Measurements from ENCODE around the gene RAMP1.
A peak's percentile ranks its signal among the peaks of the same experiment; 100 is the strongest.
"Not testable (repeated sequence)": the region's sequence is repeated elsewhere in the genome, so short reads cannot be mapped to it uniquely, and the experiment has no call there.

RAMP1 gene

DNA sequence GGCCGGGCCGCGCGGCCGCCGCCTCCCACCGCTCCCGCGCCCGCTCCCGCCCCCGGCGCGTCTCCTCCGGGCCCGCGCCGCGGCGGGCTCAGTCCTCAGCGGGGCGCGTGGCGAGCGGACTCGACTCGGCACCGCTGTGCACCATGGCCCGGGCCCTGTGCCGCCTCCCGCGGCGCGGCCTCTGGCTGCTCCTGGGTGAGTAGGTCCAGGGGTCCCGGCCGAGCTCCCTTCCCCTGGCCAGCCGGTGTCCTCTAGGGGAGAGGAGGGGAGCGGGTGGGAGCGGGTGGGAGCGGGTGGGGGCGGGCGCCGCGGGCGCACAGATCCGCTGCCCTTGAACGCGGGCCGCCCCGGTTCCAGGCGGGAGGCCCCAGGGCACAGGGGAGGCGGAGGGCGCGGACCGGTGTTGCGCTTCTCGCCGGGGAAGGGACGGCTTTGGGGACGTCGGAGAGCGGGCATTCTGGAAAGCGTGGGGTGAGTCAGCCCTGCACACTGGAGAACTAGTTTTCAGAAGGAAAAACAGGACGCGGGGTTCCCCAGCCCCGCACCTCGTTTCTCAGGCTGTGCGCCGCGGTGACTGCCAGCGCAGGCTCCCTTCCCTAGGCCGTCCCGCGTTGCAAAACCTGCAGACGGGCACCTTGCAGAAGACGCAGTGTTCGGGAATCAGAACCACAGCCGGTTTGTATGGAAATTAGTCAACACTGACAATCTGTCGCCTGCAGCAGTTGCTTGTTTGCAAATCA, at the start of gene RAMP1:
RAMP1 (plus strand) TSS at position 91 of the 740 bp plus-strand sequence; CDS start at position 144, 53 bp downstream.
- DNase-seq (ENCODE audit: insufficient read length, low spot score): no peak
- no peak for FAIRE-seq

DNA sequence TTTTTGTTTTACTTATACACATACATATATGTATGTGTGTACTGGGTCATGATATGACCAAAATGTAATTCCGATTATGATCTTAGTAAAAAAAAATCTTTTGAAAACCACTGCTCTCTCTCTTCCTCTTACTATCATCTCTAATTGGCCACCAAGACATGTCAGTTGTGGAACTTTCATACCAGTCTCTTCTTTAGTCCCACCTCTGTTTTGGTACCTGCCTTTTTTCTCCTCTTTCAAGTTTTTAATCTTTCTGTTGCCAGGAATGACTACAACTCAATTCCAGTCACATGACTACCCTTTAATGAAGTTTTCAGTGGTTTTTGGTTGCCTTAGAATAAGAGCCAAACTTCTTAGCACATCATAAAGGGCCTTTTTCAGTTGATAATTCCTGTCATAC, 43.8 kb upstream of the RAMP1 start:
- FAIRE-seq (no peak), DNase-seq (ENCODE audit: insufficient read length, low spot score) (no peak)

GRCh38 chr2:237816531-237816930, 42.9 kb upstream of the RAMP1 start:
- DNase-seq (ENCODE audit: insufficient read length, low spot score): no peak
- no peak for FAIRE-seq

GRCh38 chr2:237818066-237818473, 41.4 kb upstream of the RAMP1 start:
- no peak for DNase-seq (ENCODE audit: insufficient read length, low spot score)
- no peak for FAIRE-seq

DNA sequence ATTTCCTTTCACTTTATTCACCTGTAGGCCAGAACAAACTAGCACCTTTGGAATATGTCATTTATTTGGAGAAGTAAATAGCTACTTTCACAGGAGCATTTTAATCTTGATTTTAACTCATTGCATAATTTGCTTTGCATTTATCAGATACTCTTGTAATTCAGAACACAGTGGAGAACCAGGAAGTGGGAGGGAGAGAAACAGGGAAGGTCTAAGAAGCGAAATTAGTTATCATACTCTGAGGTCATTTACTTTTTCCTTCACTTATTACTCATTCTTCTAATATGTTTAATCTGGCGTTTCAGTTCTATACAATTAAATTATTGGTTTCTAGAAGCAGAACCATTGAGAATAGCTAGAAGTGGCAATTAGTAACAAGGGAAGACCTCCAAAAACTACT, 40.2 kb upstream of the RAMP1 start:
- FAIRE-seq: no peak
- no peak for DNase-seq (ENCODE audit: insufficient read length, low spot score)

GRCh38 chr2:237820421-237820820, 39.0 kb upstream of the RAMP1 start:
- DNase-seq (ENCODE audit: insufficient read length, low spot score) (no peak), FAIRE-seq (no peak)

DNA sequence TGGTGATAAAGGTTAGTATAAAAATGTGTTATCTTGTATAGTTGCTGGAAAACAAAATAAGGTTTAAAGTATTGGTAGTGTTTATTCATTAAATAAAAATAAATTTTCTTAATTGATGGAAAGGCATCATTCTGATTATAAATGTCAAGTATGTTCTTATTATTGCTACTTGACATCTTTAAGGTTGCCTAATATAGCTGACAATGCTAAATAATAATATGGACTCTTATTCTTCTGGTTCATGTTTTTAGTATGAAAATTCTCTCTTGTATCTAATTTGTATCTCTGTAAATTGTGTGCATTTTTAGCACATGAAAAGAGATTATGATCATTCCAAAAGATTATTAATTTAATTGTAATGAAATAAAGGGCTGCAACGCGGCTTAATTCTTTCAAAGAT, 35.9 kb upstream of the RAMP1 start:
- FAIRE-seq: no peak
- no peak for DNase-seq (ENCODE audit: insufficient read length, low spot score)

DNA sequence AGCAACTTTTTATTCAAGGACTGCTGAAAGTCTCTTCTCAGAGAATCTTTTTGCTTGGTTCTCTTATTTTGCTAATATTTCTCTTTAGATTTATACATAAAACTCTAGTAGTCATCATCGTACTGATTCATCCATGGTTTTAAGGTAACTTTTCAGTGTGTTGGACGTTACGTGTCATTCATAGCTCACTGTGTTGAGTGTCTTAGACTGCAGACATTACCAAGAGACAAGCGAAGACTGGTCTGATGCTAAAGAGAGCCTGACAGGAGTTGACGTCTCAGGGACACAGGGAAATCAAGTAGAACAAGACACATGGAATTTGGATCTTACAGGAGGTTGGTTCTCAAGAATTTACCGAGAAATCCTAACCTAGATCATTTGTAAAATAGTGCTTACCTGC, 35.3 kb upstream of the RAMP1 start:
- DNase-seq (ENCODE audit: insufficient read length, low spot score): no peak
- FAIRE-seq: no peak

DNA sequence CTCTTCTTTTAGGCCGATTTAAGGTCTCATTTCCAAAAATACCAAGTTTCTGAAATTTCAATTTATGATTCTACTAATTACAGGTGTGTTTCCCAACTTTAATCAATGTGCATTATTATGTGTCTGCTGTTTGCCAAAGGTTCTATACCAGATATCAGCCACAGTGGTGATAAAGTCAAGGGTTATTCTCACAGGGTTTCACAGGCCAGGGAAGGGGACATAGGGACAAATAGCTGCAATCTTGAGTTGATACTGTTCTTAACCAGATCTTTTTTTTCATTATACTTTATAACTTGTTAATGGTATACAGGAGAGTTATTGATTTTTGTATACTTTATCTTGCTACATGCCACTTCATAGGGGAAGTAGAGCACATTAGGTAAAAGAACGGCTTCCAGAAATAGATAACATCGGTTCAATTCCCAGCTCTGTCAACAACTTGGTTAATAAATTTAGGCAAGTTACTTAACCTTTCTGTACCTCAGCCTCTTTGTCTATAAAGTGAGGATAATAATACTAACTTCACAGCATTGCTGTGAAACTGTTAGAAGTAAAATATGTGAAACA, 31.9 kb upstream of the RAMP1 start:
- no peak for DNase-seq (ENCODE audit: insufficient read length, low spot score)
- no peak for FAIRE-seq

DNA sequence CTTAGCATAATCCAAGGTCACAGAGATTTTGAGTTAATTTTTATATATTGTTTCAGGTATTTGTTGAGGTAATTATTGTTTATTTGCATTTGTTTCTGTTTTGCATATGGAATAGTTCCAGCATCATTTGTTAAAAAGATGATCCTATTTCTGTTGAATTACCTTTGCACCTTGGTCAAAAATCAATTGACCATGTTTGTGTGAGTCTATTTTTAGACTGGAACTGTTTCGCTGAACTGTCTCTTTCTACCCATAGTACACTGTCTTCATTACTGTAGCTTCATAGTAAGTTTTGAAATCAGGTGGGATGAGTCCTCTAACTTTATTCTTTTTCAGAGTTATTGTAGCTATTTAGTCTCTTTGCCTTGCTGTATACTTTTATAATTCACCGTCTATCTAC, 28.9 kb upstream of the RAMP1 start:
- DNase-seq (ENCODE audit: insufficient read length, low spot score): no peak
- no peak for FAIRE-seq

DNA sequence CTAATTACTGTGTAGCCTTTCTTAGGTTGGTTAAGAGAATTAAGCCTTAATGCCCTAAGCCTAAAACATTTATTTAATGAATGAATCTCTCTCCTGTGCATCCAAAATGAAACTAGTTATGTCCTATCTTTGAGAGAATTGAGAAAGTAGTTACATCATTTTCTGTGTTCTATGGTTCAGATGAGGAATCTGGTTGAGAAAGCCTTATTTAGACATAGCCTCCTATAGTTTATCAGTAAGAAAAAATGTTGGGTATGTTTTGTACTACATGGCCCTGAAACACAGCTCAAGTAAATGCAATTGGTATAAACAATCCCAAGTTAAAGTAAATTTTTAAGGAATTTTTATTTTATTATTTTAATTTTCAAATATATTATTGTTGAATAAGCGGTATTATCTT, 25.9 kb upstream of the RAMP1 start:
- no peak for FAIRE-seq
- DNase-seq (ENCODE audit: insufficient read length, low spot score): no peak

- no peak for FAIRE-seq
- no peak for DNase-seq (ENCODE audit: insufficient read length, low spot score)
Measured at GRCh38 chr2:237835372-237835771, 24.1 kb upstream of the RAMP1 start.

- DNase-seq (ENCODE audit: insufficient read length, low spot score) (no peak), FAIRE-seq (no peak)
Measured at GRCh38 chr2:237841051-237841450, 18.4 kb upstream of the RAMP1 start.

GRCh38 chr2:237848940-237849339, 10.5 kb upstream of the RAMP1 start:
- not testable (repeated sequence) for FAIRE-seq; DNase-seq (ENCODE audit: insufficient read length, low spot score)

GRCh38 chr2:237854295-237854694, 5.1 kb upstream of the RAMP1 start:
- FAIRE-seq: no peak
- no peak for DNase-seq (ENCODE audit: insufficient read length, low spot score)

DNA sequence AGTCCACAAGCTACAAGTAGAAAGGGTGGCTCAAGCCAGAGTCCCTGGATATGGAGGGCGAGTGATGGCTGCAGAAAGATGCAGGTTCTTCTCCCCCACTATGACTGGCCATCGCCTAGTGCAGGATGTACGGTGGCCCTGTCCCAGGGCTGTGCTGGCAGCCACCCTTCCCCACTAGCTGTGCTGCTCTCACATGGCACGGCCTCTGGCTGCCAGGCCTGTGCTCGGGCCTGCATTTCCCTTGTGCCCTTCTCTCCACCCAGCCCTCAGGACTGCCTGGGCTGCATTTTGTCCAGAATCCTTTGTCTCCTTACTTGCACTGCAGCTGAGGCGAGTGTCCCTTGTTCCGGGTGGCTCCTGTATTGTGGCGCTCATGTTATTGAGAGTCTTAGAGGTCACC, 1.6 kb upstream of the RAMP1 start:
- DNase-seq (ENCODE audit: insufficient read length, low spot score): no peak
- FAIRE-seq: no peak

DNA sequence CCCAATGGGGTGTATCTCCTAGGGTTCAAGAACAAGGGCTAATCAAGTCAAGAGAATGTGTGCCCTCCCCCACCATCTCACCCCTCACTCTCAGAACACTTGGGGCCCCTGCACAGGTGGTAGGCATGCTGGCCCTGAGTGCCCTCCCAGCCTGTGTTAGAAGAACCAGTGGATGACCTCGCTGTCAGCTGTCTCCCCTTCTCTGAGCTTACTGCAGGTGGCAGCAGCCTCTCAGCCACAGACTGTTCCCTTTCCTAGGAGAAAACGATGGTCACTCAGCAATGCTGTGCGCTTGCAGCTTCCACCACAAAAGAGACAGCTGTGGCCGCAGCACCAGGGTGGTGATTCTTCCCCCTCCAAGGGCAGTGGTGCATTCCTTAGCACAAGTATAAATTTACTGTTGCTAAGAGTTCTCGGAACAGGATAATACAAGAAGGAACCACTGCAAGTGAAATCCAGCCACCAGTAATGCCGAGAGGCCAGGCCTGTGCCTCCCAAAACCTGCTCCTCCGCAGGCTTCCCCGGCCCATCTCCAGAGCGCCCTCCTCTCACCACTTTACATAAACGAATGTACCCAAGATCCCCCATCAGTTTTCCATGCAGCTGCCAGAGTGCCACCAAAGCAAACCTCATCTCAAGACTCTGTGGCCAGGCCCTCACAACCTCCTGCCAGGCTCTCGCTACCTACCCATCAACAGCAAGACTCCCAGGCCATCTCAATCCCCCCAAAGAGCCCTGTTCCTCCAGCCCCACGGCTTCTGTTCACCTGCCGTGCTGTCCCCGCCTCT, 935 bp upstream of the RAMP1 start:
- FAIRE-seq: peak; percentile 18
- DNase-seq (ENCODE audit: insufficient read length, low spot score): peak; percentile 63

DNA sequence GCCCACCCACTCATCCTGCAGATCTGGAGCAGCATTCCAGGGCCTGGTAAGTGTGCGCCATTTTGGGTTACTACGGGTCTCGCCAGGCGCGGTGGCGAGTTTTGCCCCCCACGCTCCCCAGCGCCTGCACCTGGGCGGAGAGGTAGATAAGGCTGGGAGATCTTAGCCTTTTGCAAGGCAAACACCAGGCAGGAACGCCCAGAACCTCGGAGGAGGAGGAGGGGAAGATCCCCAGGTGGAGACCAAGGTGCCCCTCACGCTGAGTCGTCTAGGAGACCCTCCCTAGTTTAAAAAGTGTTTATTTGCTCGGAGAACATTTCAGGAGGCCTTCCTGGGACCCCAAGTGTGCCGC, 365 bp upstream of the RAMP1 start:
- no peak for FAIRE-seq
- DNase-seq (ENCODE audit: insufficient read length, low spot score): no peak

DNA sequence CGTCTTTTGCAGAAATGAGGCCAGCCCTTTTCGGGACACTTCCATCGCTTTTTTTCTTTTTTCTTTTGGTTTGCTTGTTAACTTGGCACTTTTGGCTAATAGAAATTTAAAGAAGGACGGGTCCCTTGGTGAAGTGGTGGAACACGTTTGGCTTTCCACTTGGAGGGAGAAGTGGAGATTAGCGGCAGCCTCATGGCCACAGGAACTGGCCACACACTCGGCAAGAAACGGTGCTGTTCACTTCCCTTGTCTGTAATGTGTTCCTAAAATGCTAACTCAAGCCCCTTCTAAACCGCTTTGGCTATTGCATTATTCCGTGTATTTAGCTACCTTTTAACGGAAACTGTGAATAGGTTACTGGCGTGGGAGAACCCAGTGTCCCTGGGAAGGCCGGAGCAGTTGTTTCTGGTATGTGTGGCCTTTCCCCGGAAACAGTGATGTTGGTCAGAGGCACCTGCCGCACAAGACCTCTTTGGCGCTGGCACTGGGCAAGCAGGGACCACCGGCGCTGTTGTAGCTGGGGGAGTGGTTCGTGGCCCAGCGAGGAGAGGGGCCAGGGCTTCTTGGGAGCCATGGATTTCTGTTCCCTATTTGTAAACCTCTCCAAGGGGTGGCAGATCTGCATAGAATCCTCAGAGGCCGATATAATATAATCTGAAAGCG, 981 bp downstream of the RAMP1 start:
- FAIRE-seq: no peak
- DNase-seq (ENCODE audit: insufficient read length, low spot score): no peak

DNA sequence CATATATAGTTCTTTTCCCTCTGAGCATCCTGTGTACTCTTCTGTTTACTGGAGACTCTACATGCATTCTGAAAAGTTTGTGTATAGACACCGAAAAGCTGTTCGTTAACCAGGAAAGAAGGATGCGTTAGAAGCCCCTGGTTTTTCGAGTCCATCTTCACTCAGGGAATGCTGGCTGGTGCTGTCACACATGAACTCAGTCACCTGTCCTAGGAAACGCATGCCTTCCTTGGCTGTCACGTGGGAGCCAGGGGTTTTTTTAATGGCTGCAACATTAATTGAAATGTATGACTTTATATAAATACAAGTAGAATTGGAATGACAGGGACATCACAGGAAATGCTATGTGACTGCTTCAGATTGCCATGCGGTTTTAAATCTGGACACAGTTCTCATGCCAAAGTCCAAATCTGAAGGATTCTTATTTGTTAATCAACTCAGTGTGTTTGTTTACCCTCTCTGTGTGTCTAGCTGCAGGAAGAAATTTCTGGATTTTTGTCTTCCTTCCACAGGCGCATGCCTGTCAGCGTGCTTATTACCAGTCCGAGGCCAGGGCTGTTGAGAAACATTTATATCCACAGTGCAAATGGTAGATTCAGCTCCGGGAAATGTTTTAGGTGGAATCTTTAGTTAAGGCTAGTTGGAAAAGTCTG, 2.6 kb downstream of the RAMP1 start:
- no peak for DNase-seq (ENCODE audit: insufficient read length, low spot score)
- no peak for FAIRE-seq

GRCh38 chr2:237862528-237862895, 3.1 kb downstream of the RAMP1 start:
- no peak for FAIRE-seq

More at GRCh38 chr2:237862528-237862895, 3.1 kb downstream of the RAMP1 start:
- DNase-seq (ENCODE audit: insufficient read length, low spot score): no peak

Data from GM19239 (cell line).